Lung (tissue), 12 donors: Measurements from ENCODE around the gene TEDC2. TPM values are rescaled to one million over a fixed set of nuclear protein-coding genes. Genes with fewer than 3 reads are reported as not detected.

Source experiments
- ATAC-seq: fragments of 200-7000 bp; cut with Tn5 transposase; one replicate; pipeline ENCODE4 v1.9.1; 2020; ENCODE audit warnings: moderate number of reproducible peaks; ENCODE audit not compliant: insufficient read depth, low FRiP score
- DNase-seq, 3 donors: peaks; one replicate each; pipeline ENCODE4 v3.0.0-alpha.2; 2013 to 2017
- H3K27ac ChIP-seq, 2 donors: one replicate each; pipeline ENCODE4 v1.5.1; 2013; ENCODE audit warnings: mild to moderate bottlenecking in 2 of 2, moderate library complexity in 2 of 2, control low read depth in 1 of 2, inconsistent platforms in 1 of 2, low read depth in 1 of 2, low read length in 1 of 2
- H3K27me3 ChIP-seq, 3 donors: one replicate each; pipeline ENCODE4 v1.5.1; 2013; ENCODE audit warnings: low read length in 2 of 3; ENCODE audit not compliant: control insufficient read depth in 3 of 3, insufficient read depth in 3 of 3
- H3K36me3 ChIP-seq, 4 donors: one replicate each; pipeline ENCODE4 v1.5.1; 2013; ENCODE audit warnings: low read length in 4 of 4, mild to moderate bottlenecking in 1 of 4, moderate library complexity in 1 of 4; ENCODE audit not compliant: control insufficient read depth in 4 of 4, insufficient read depth in 4 of 4
- H3K4me1 ChIP-seq, 5 donors: one replicate each; pipeline ENCODE4 v1.5.1; 2013; ENCODE audit warnings: low read length in 5 of 5, mild to moderate bottlenecking in 2 of 5, moderate library complexity in 1 of 5; ENCODE audit not compliant: control insufficient read depth in 5 of 5, insufficient read depth in 5 of 5
- H3K4me3 ChIP-seq: one replicate; pipeline ENCODE4 v1.5.1; 2013; ENCODE audit warnings: mild to moderate bottlenecking, control low read depth, moderate library complexity
- H3K9ac ChIP-seq, 2 donors: one replicate each; pipeline ENCODE4 v1.5.1; 2013; ENCODE audit warnings: low read length in 2 of 2, control low read depth in 1 of 2; ENCODE audit not compliant: insufficient read depth in 1 of 2
- H3K9me3 ChIP-seq, 4 donors: one replicate each; pipeline ENCODE4 v1.5.1; 2013; ENCODE audit warnings: low read length in 3 of 4, mild to moderate bottlenecking in 1 of 4, moderate library complexity in 1 of 4; ENCODE audit not compliant: control insufficient read depth in 4 of 4, insufficient read depth in 3 of 4
- WGBS, 2 donors: extraction: QIAGEN DNeasy Blood & Tissue Kit; methylation state at CpG; one replicate each; pipeline ENCODE4 v1.1.7; 2013; 5-methylcytosine and 5-hydroxymethylcytosine counted together
- polyA plus RNA-seq, 2 donors: library from polyadenylated mRNA; stranded (reverse); fragments of 200-250 nt; gene quantifications; one replicate each; pipeline ENCODE4 v1.2.1, GENCODE V29; 2013
- total RNA-seq, 2 donors: library from RNA; depleted of rRNA in 1 of 2; stranded (reverse); fragments of >200 nt in 1 of 2; gene quantifications; one replicate each; pipeline ENCODE4 v1.2.1, GENCODE V29; 2014 to 2021
- TF ChIP-seq, protein P1 (sequence below): IDR thresholded peaks from 2 replicates; pipeline ENCODE4 v1.5.1; 2012; ENCODE audit warnings: mild to moderate bottlenecking; ENCODE audit errors: control extremely low read depth, extremely low read depth
- donor health status: control.
- donor health status: control.
- donor health status: Bipolar disorder and iron deficiency.
- donor health status: healthy.
- donor health status: DM: yes; HTN: yes; CAD: no.

Gene TEDC2
- total and polyA plus RNA-seq, 4 donors = 1.1 to 3.6 (median 2.2) TPM

DNA sequence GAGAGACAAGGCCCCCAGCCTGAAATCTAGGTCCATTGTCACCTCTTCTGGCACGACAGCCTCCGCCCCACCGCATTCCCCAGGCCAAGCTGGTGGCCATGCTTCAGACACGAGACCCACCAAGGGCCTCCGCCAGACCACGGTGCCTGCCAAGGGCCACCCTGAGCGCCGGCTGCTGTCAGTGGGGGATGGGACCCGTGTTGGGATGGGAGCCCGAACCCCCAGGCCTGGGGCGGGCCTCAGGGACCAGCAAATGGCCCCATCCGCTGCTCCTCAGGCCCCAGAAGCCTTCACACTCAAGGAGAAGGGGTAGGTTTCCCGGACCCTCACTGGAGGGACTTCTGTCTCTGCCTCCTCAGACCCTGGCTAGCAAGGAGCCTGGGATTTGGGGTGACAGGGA lies 1.0 kb downstream of the TEDC2 start:
- DNase-seq (no peak), ATAC-seq (no peak)
- peaks cover 0 to 16% (median 0%) of the 10 kb centered on the region in 5 donors for H3K4me1 ChIP-seq
- TF ChIP-seq, protein P1, sequence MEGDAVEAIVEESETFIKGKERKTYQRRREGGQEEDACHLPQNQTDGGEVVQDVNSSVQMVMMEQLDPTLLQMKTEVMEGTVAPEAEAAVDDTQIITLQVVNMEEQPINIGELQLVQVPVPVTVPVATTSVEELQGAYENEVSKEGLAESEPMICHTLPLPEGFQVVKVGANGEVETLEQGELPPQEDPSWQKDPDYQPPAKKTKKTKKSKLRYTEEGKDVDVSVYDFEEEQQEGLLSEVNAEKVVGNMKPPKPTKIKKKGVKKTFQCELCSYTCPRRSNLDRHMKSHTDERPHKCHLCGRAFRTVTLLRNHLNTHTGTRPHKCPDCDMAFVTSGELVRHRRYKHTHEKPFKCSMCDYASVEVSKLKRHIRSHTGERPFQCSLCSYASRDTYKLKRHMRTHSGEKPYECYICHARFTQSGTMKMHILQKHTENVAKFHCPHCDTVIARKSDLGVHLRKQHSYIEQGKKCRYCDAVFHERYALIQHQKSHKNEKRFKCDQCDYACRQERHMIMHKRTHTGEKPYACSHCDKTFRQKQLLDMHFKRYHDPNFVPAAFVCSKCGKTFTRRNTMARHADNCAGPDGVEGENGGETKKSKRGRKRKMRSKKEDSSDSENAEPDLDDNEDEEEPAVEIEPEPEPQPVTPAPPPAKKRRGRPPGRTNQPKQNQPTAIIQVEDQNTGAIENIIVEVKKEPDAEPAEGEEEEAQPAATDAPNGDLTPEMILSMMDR = no peak
- H3K9me3 ChIP-seq = no peaks in the 10 kb centered on the region
- no peak overlapping the region for H3K4me3 ChIP-seq
- H3K36me3 ChIP-seq = peaks cover 0 to 17% (median 1%) of the 10 kb centered on the region in 4 donors
- no peaks in the 10 kb centered on the region for H3K27me3 ChIP-seq
- no peak overlapping the region for H3K9ac ChIP-seq
- WGBS, 2 donors = 83 to 92% methylated on average over 13 of the region's 13 CpGs
- H3K27ac ChIP-seq = no peak overlapping the region

DNA sequence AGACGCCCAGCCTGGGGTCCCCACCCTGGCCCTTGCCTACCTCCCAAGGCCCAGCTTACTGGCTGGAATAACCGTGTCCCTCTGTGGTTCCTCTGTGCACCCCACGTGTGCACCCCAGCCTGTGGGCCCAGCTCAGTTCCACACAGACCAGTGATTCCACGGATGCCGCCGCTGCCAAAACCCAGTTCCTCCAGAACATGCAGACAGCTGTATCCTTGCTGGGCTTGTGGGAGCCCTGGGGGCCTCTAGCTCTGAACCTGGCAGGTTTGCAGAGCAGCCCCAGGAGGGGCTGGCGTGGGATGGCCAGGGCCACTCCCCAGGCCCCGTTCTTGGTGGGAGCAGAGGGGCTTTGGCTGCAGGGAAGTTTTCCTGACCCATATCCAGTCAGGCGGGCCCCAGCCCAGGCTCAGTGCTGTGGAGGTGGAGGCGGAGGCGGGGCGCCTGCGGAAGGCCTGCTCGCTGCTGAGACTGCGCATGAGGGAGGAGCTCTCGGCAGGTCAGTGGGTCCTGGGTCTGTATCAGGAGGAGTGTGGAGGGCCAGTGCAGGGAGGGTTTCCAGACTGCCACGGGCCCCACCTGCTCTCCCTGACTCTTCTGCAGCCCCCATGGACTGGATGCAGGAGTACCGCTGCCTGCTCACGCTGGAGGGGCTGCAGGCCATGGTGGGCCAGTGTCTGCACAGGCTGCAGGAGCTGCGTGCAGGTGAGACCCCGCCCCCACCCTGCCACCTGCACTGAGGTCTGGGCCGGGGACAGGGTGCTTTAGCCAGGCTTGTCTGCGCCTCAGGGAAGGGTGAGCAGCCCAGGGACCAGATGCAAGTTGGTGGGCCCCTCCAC lies 2.3 kb downstream of the TEDC2 start:
- DNase-seq (no peak), ATAC-seq (no peak)
- TF ChIP-seq, protein P1 = no peak
- H3K4me3 ChIP-seq = no peak overlapping the region
- H3K4me1 ChIP-seq = peaks cover 0 to 20% (median 2%) of the 10 kb centered on the region in 5 donors
- WGBS, 2 donors = 93 to 96% methylated on average over 21 to 23 of the region's 23 CpGs
- no peaks in the 10 kb centered on the region for H3K9me3 ChIP-seq
- H3K27me3 ChIP-seq = no peaks in the 10 kb centered on the region
- no peak overlapping the region for H3K9ac ChIP-seq
- H3K36me3 ChIP-seq = peaks cover 0 to 6% (median 0%) of the 10 kb centered on the region in 4 donors
- H3K27ac ChIP-seq = no peak overlapping the region

DNA sequence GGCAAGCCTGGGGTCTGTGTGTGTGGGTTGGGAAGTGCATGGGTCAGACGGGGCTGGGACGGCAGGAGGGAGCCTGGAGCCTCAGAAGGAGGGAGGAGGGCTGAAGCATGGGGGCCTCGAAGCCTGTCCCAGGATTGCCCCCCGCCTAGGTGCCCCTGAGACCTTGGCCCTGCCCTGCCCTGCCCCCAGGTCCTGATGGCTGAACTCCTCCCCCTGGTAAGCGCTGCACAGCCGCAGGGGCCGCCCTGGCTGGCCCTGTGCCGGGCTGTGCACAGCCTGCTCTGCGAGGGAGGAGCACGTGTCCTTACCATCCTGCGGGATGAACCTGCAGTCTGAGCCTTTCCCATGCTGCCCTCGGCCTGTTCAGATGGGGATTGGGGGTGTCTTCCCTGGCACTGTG lies 4.4 kb downstream of the TEDC2 start:
- WGBS, 2 donors = 87 to 91% methylated on average over 9 to 12 of the region's 12 CpGs
- Histone ChIP-seq H3K27ac (no peak overlapping the region), H3K4me3 (no peak overlapping the region), H3K4me1 (peaks cover 0 to 31% (median 6%) of the 10 kb centered on the region in 5 donors), H3K9me3 (no peaks in the 10 kb centered on the region), H3K36me3 (peaks cover 0 to 4% (median 0%) of the 10 kb centered on the region in 4 donors), H3K9ac (no peak overlapping the region), H3K27me3 (peaks cover 0 to 5% (median 0%) of the 10 kb centered on the region in 3 donors)
- TF ChIP-seq, protein P1 = no peak
- no peak for ATAC-seq
- no peak for DNase-seq
